Measurements from ENCODE around the gene ALOX15B. TPM values are rescaled to one million over a fixed set of nuclear protein-coding genes. Genes with fewer than 3 reads are reported as not detected.

Gene ALOX15B
- total and polyA plus RNA-seq, 9 of the 15 experiments (the other 6 are each of a cell fraction or from before 2014, with no cell fraction given): 0.04 TPM; not detected in 8

- DNase-seq (ENCODE audit: extremely low read depth in 1 of 4, low spot score in 3 of 4) (no peak), FAIRE-seq (no peak), ATAC-seq (no peak)
- Histone ChIP-seq H3K9me1 (ENCODE audit: control insufficient read depth, insufficient read depth, low read length) (no peaks in the 10 kb centered on the region), H2AFZ (ENCODE audit: low read depth, low read length) (no peak overlapping the region), H3K27me3 (ENCODE audit: control insufficient read depth in 2 of 2, insufficient read depth in 2 of 2, low read length in 2 of 2) (peaks cover 10 to 22% of the 10 kb centered on the region in 2 experiments; a peak in 4 of 5 replicates), H3K27ac (ENCODE audit: extremely low read depth, low read depth, low read length) (no peak overlapping the region), H3K79me2 (ENCODE audit: control insufficient read depth, insufficient read depth, low read length) (no peaks in the 10 kb centered on the region), H3K4me3 (no peak overlapping the region), H3K4me2 (ENCODE audit: insufficient read depth, low read length) (no peak overlapping the region), H3K36me3 (ENCODE audit: control insufficient read depth, insufficient read depth, low read length) (no peaks in the 10 kb centered on the region), H3K4me1 (replicated peaks in 1 of 2; ENCODE audit: control insufficient read depth in 2 of 2, insufficient read depth in 2 of 2, low read length in 2 of 2) (no peaks in the 10 kb centered on the region; a peak in 1 of 5 replicates), H4K20me1 (replicated peaks; ENCODE audit: control insufficient read depth, insufficient read depth, low read length) (no peaks in the 10 kb centered on the region), H3K9ac (ENCODE audit: insufficient read depth in 1 of 2, low read depth in 2 of 2, low read length in 2 of 2) (no peak overlapping the region), H3K9me3 (replicated peaks; ENCODE audit: control insufficient read depth, insufficient read depth, low read depth, low read length) (no peaks in the 10 kb centered on the region)
- POLR2A ChIA-PET: no interaction called here
- in situ Hi-C loops (cut with MboI) (loop anchor here (25.0 kb wide), 2 partner anchors 735 to 935 kb away; partner anchors contain the start of gene MFSD6L), intact Hi-C loops (cut with micrococcal nuclease) (loop anchor here (10.0 kb wide), 1 partner anchor 58 kb away; no protein-coding TSS in a partner anchor)
- CTCF ChIA-PET (ENCODE audit: low intra/inter-chr PET ratio): interaction anchor here (0.6 kb wide), 2 partner anchors 1386 to 1502 kb away, joined by 3 read pairs; no protein-coding TSS in a partner anchor
- no TSS peak for BruUV-seq (replicated peaks)
- WGBS (ENCODE audit: insufficient coverage, low coverage, missing lambda C conversion rate): 4% methylated on average over 5 of the region's 6 CpGs
- TF ChIP-seq HLTF (IDR thresholded peaks at IDR 0.05) (no peak), ZNF3 (CRISPR knock-in tag; IDR thresholded peaks at IDR 0.05) (no peak), MNT (conservative IDR thresholded peaks at IDR 0.05) (no peak), MAFG (tag; conservative IDR thresholded peaks at IDR 0.05) (no peak), TRIM24 (IDR thresholded peaks at IDR 0.05) (0 out of 4 replicates have a peak, but pooled peaks of 1 of the 2 experiments have one; percentile 15), SMAD1 (IDR thresholded peaks at IDR 0.05; ENCODE audit: low read depth, low read length, partially characterized antibody) (no peak), ZNF347 (CRISPR knock-in tag; IDR thresholded peaks at IDR 0.05; ENCODE audit: low read depth) (no peak), ZBTB2 (IDR thresholded peaks at IDR 0.05) (peak; percentile 82), EP400 (IDR thresholded peaks at IDR 0.05) (0 out of 2 replicates have a peak, but pooled peaks have one; percentile 23), E4F1 (CRISPR knock-in tag; IDR thresholded peaks at IDR 0.05; ENCODE audit: borderline replicate concordance) (no peak), ZNF124 (CRISPR knock-in tag; IDR thresholded peaks at IDR 0.05) (no peak), MXD1 (CRISPR knock-in tag; IDR thresholded peaks at IDR 0.05; ENCODE audit: borderline replicate concordance, poor library complexity, severe bottlenecking) (no peak), POLR3A (IDR thresholded peaks at IDR 0.05; ENCODE audit: borderline replicate concordance, extremely low read depth, insufficient read depth, insufficient read length) (no peak), ERF (CRISPR knock-in tag; IDR thresholded peaks at IDR 0.05) (no peak), MTA1 (IDR thresholded peaks at IDR 0.05; ENCODE audit: borderline replicate concordance) (0 out of 2 replicates have a peak, but pooled peaks have one; percentile 52)
These were observed 13.7 kb downstream of the ALOX15B start for GRCh38 chr17:8052256-8053252.
